Fibroblast of villous mesenchyme (primary cell): ENCODE measurements around the gene FLOT2. TPM values are rescaled to one million over a fixed set of nuclear protein-coding genes. Genes with fewer than 3 reads are reported as not detected.

ENCODE experiments used
- DNase-seq: peaks from one replicate; pipeline ENCODE4 v3.0.0-alpha.2; 2010; ENCODE audit warnings: low read depth
- H3K4me3 ChIP-seq: 2 replicates; pipeline ENCODE4 v1.5.1; 2011; ENCODE audit warnings: low read depth, mild to moderate bottlenecking, low read length
- CTCF ChIP-seq: IDR thresholded peaks from 2 replicates; pipeline ENCODE4 v1.5.1; 2012; ENCODE audit warnings: low read depth, mild to moderate bottlenecking, low read length; ENCODE audit not compliant: insufficient read depth
- total RNA-seq: library from RNA; depleted of rRNA; stranded (reverse); fragments of >200 nt; gene quantifications from 2 replicates; pipeline ENCODE4 v1.2.3, GENCODE V29; 2012

FLOT2 gene
- total RNA-seq, 1 donor = 43.6 TPM

GRCh38 chr17:28861393-28862203 is 35.9 kb downstream of the FLOT2 start:
- no peak for DNase-seq
- no peak for TF ChIP-seq CTCF
- no peak overlapping the region for H3K4me3 ChIP-seq

DNA sequence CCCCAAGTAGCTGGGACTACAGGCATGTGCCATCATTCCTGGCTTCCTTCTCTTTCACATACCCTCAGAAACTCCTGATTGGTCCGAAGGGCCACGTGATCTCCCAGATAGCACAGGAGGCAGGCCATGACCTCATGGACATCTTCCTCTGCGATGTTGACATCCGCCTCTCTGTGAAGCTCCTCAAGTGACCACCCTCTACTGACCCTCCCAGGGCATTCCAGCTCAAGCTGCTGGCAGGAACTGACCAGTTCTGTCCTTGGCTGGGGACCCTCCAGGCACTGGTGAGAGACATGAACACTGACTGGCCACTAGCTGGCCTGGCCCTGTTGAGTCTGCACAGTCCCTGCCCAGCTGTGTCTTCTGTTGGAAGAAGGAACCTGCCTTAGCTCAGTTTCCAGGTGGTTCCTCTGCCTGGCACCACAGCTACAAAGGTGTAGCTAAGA is 37.1 kb downstream of the FLOT2 start:
- H3K4me3 ChIP-seq = no peak overlapping the region
- DNase-seq = no peak
- no peak for TF ChIP-seq CTCF

- H3K4me3 ChIP-seq = no peak overlapping the region
- no peak for TF ChIP-seq CTCF
- DNase-seq = no peak
Observed at GRCh38 chr17:28858801-28859355, 38.7 kb downstream of the FLOT2 start.

- no peak for DNase-seq
- no peak for TF ChIP-seq CTCF
- no peak overlapping the region for H3K4me3 ChIP-seq
Observed at GRCh38 chr17:28857905-28858800, 39.4 kb downstream of the FLOT2 start.

DNA sequence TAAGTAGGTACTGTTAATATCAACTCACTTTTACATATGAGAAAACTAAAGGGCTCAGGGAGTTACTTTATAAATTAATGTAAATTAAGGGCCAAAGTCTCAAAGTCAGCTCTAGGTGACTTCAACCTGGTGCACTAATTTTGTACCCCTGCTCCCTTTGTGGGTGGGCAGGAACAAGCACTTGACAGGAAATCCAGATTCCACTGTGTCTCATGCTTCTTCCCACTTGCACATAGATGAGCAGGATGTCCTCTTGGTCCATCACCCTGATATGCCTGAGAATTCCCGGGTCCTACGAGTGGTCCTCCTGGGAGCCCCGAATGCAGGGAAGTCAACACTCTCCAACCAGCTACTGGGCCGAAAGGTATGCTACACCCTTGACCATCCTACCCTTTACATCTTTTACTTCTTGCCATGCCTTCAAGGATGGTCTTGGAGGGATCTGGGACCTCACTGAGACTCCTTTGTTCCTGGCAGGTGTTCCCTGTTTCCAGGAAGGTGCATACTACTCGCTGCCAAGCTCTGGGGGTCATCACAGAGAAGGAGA is 41.4 kb downstream of the FLOT2 start:
- no peak overlapping the region for H3K4me3 ChIP-seq
- TF ChIP-seq CTCF = no peak

DNA sequence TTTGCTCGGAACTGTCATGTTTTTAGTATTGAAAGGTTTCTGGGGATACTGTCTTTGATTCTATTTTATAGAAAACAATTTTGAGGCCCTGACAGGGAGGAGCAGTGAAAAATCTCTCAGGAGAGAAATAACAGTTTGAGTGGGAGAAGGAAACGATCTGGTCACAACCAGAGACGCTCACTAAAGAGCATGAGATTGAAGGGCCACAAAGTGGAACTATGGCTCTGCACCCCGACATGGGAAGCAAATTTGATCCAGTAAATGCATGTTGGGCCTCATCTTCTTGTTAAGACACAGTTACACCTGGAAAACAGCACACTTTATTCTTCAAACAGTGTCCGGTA is 42.2 kb downstream of the FLOT2 start:
- TF ChIP-seq CTCF = no peak
- no peak for DNase-seq
- peak overlapping the region; percentile 84 for H3K4me3 ChIP-seq

More for the DNA sequence above, 41.4 kb downstream of the FLOT2 start:
- no peak for DNase-seq
